ENCODE data around the gene KIAA0040. TPM values are rescaled to one million over a fixed set of nuclear protein-coding genes. Genes with fewer than 3 reads are reported as not detected.

The KIAA0040 gene
- total RNA-seq, 2 experiments from 2014 or later: 19.5 to 21.4 TPM

- no peak for DNase-seq
- Mint-ChIP-seq H3K4me1 (ENCODE audit: low read depth) (no peaks in the 10 kb centered on the region), H3K27me3 (ENCODE audit: low read depth) (peaks cover 5% of the 10 kb centered on the region), H3K4me3 (no peak overlapping the region), H3K27ac (no peak overlapping the region), H3K36me3 (ENCODE audit: low read depth) (no peaks in the 10 kb centered on the region), H3K9me3 (no peaks in the 10 kb centered on the region)
- intact Hi-C loops (cut with micrococcal nuclease): loop anchor here (5.0 kb wide), 1 partner anchor 868 kb away; no protein-coding TSS in a partner anchor
- CTCF ChIA-PET: interaction anchor here (1.6 to 7.5 kb wide), 2 partner anchors 102 to 105 kb away, joined by 3 to 118 read pairs; no protein-coding TSS in a partner anchor
Measured at GRCh38 chr1:175129997-175130648, 62.5 kb downstream of the KIAA0040 start.

DNA sequence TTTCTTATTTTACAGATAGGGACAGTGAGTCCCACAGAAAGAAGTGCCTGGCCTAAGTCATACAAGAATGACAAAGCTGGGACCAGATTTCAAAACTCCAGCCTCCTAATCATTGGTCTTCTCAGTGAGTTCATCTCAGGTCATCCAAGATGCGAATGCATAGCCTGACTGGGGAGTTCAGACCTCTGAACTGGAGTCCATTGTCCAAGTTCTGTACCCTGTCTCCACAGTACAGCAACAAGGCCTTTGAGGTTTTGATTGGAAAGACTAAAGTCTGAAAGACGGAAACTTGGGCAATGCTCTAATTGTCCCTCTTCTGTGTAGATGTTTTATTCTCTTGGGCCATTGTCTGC lies 63.0 kb downstream of the KIAA0040 start:
- H3K9me3 Mint-ChIP-seq: no peaks in the 10 kb centered on the region
- CTCF ChIA-PET: interaction anchor here (1.6 to 7.5 kb wide), 2 partner anchors 101 to 105 kb away, joined by 3 to 118 read pairs; no protein-coding TSS in a partner anchor
- no peak for DNase-seq
- H3K4me1 Mint-ChIP-seq (ENCODE audit: low read depth): no peaks in the 10 kb centered on the region
- no peaks in the 10 kb centered on the region for H3K36me3 Mint-ChIP-seq (ENCODE audit: low read depth)
- H3K27me3 Mint-ChIP-seq (ENCODE audit: low read depth): peaks cover 3% of the 10 kb centered on the region
- no peak overlapping the region for H3K4me3 Mint-ChIP-seq
- no peak overlapping the region for H3K27ac Mint-ChIP-seq
- intact Hi-C loops (cut with micrococcal nuclease): loop anchor here (5.0 kb wide), 1 partner anchor 867 kb away; no protein-coding TSS in a partner anchor

- CTCF ChIA-PET: interaction anchor here (1.6 to 7.5 kb wide), 2 partner anchors 101 to 104 kb away, joined by 3 to 118 read pairs; no protein-coding TSS in a partner anchor
- DNase-seq: no peak
- H3K36me3 Mint-ChIP-seq (ENCODE audit: low read depth): no peaks in the 10 kb centered on the region
- peaks cover 2% of the 10 kb centered on the region for H3K27me3 Mint-ChIP-seq (ENCODE audit: low read depth)
- intact Hi-C loops (cut with micrococcal nuclease): loop anchor here (5.0 kb wide), 1 partner anchor 867 kb away; no protein-coding TSS in a partner anchor
- no peaks in the 10 kb centered on the region for H3K4me1 Mint-ChIP-seq (ENCODE audit: low read depth)
- H3K9me3 Mint-ChIP-seq: no peaks in the 10 kb centered on the region
- no peak overlapping the region for H3K27ac Mint-ChIP-seq
- no peak overlapping the region for H3K4me3 Mint-ChIP-seq
Measured at GRCh38 chr1:175129182-175129581, 63.4 kb downstream of the KIAA0040 start.

DNA sequence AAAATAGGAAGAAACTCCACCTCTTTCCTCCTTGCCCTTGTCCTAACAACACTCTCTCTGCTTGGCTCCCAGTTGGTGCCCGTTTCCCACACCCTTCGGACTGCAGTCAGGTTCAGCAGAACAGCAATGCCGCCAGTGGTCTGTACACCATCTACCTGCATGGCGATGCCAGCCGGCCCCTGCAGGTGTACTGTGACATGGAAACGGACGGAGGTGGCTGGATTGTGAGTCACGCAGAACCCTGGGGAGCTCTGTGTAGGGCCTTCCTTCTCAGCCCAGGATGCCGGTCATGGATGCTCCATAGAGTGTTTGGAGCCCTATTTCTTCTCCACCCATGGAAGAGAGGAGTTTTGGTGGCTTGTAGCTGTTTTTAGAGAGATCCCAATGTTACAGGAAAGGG lies 64.1 kb downstream of the KIAA0040 start:
- Mint-ChIP-seq H3K36me3 (ENCODE audit: low read depth) (no peaks in the 10 kb centered on the region), H3K27me3 (ENCODE audit: low read depth) (no peaks in the 10 kb centered on the region), H3K4me3 (no peak overlapping the region), H3K9me3 (no peaks in the 10 kb centered on the region), H3K4me1 (ENCODE audit: low read depth) (no peaks in the 10 kb centered on the region), H3K27ac (no peak overlapping the region)
- intact Hi-C loops (cut with micrococcal nuclease): loop anchor here (5.0 kb wide), 1 partner anchor 866 kb away; no protein-coding TSS in a partner anchor
- CTCF ChIA-PET: interaction anchor here (2.1 to 7.5 kb wide), 3 partner anchors 18 to 100 kb away, joined by 5 to 118 read pairs (median 6); no protein-coding TSS in a partner anchor
- no peak for DNase-seq

- H3K27me3 Mint-ChIP-seq (ENCODE audit: low read depth): no peaks in the 10 kb centered on the region
- no peak overlapping the region for H3K4me3 Mint-ChIP-seq
- H3K9me3 Mint-ChIP-seq: no peaks in the 10 kb centered on the region
- H3K36me3 Mint-ChIP-seq (ENCODE audit: low read depth): no peaks in the 10 kb centered on the region
- H3K27ac Mint-ChIP-seq: no peak overlapping the region
- CTCF ChIA-PET: interaction anchor here (2.1 to 7.5 kb wide), 3 partner anchors 19 to 99 kb away, joined by 5 to 118 read pairs (median 6); no protein-coding TSS in a partner anchor
- no peak for DNase-seq
- intact Hi-C loops (cut with micrococcal nuclease): loop anchor here (5.0 kb wide), 1 partner anchor 865 kb away; no protein-coding TSS in a partner anchor
- no peaks in the 10 kb centered on the region for H3K4me1 Mint-ChIP-seq (ENCODE audit: low read depth)
Measured at GRCh38 chr1:175127565-175127964, 65.0 kb downstream of the KIAA0040 start.

DNA sequence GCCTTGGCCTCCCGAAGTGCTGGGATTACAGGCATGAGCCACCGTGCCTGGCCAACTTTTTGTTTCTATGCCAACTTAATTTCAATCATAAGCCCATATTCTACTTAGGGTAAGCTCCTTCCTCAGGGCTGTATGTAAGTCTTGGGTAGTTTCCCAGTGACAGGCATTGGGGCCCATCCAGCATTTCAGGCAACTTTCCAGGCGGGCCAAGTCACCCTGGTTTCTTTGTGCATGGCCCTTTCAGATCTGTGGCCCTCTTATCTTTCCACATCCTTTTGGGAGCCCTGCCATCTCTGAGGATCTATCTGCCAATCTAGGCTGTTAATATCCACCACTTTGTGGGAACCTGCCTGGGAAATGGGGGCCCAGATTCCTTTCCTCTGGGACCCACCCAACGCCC lies 66.2 kb downstream of the KIAA0040 start:
- CTCF ChIA-PET: interaction anchor here (1.2 to 7.5 kb wide), 6 partner anchors 9 to 98 kb away, joined by 3 to 118 read pairs (median 5); no protein-coding TSS in a partner anchor
- no peaks in the 10 kb centered on the region for H3K9me3 Mint-ChIP-seq
- no peaks in the 10 kb centered on the region for H3K4me1 Mint-ChIP-seq (ENCODE audit: low read depth)
- no peaks in the 10 kb centered on the region for H3K36me3 Mint-ChIP-seq (ENCODE audit: low read depth)
- intact Hi-C loops (cut with micrococcal nuclease): loop anchor here (5.0 kb wide), 1 partner anchor 864 kb away; no protein-coding TSS in a partner anchor
- no peak overlapping the region for H3K4me3 Mint-ChIP-seq
- no peaks in the 10 kb centered on the region for H3K27me3 Mint-ChIP-seq (ENCODE audit: low read depth)
- H3K27ac Mint-ChIP-seq: no peak overlapping the region
- no peak for DNase-seq

DNA sequence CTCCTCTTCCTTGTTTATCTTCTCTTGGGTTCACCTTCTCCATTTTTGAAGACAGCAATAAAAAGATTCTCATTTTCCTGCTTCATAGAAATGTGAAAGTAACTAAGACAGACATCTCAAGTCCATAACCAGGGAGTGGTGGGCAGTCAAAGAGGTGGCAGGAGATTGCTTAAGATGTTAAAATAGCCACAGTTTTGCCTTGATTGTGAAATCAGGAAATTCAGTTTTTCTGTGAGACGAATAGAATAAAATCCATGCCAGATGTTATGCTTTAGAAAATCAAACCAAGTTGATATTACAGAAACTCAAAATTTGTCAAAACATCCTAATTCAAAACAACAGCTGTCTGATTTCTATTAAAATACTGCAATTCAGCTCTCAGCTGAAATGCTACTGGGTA lies 67.7 kb downstream of the KIAA0040 start:
- no peak for DNase-seq
- H3K36me3 Mint-ChIP-seq (ENCODE audit: low read depth): no peaks in the 10 kb centered on the region
- intact Hi-C loops (cut with micrococcal nuclease): loop anchor here (1.0 to 5.0 kb wide), 3 partner anchors 96 to 863 kb away; no protein-coding TSS in a partner anchor
- no peaks in the 10 kb centered on the region for H3K9me3 Mint-ChIP-seq
- no peak overlapping the region for H3K27ac Mint-ChIP-seq
- H3K4me3 Mint-ChIP-seq: no peak overlapping the region
- no peaks in the 10 kb centered on the region for H3K4me1 Mint-ChIP-seq (ENCODE audit: low read depth)
- CTCF ChIA-PET: interaction anchor here (0.7 to 7.5 kb wide), 24 partner anchors 9 to 353 kb away, joined by 3 to 118 read pairs (median 5); partner anchors contain the start of genes MRPS14 and TNN
- no peaks in the 10 kb centered on the region for H3K27me3 Mint-ChIP-seq (ENCODE audit: low read depth)

DNA sequence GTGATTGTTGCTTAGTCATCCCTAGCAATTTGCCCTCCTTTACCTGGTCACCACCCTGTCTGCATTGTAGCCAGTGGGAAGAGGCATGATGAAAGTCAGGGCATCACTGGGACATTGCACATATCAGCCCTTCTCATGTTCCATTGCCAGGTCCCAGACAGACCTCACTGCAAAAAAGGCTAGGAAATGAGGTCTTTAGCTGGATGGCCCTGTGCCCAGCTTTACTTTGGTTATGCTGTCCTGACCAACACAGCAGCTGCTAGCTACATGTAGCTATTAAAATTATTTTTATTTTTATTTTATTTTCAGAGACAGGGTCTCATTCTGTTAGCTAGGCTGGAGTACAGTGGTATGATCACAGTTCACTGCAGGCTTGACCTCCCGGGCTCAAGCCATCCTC lies 72.1 kb downstream of the KIAA0040 start:
- no peaks in the 10 kb centered on the region for H3K9me3 Mint-ChIP-seq
- H3K4me1 Mint-ChIP-seq (ENCODE audit: low read depth): no peaks in the 10 kb centered on the region
- intact Hi-C loops (cut with micrococcal nuclease): no loop called here
- no peaks in the 10 kb centered on the region for H3K36me3 Mint-ChIP-seq (ENCODE audit: low read depth)
- CTCF ChIA-PET: interaction anchor here (0.8 to 2.1 kb wide), 4 partner anchors 31 to 92 kb away, joined by 3 to 7 read pairs (median 6); no protein-coding TSS in a partner anchor
- no peak for DNase-seq
- H3K27ac Mint-ChIP-seq: no peak overlapping the region
- H3K27me3 Mint-ChIP-seq (ENCODE audit: low read depth): no peaks in the 10 kb centered on the region
- no peak overlapping the region for H3K4me3 Mint-ChIP-seq

DNA sequence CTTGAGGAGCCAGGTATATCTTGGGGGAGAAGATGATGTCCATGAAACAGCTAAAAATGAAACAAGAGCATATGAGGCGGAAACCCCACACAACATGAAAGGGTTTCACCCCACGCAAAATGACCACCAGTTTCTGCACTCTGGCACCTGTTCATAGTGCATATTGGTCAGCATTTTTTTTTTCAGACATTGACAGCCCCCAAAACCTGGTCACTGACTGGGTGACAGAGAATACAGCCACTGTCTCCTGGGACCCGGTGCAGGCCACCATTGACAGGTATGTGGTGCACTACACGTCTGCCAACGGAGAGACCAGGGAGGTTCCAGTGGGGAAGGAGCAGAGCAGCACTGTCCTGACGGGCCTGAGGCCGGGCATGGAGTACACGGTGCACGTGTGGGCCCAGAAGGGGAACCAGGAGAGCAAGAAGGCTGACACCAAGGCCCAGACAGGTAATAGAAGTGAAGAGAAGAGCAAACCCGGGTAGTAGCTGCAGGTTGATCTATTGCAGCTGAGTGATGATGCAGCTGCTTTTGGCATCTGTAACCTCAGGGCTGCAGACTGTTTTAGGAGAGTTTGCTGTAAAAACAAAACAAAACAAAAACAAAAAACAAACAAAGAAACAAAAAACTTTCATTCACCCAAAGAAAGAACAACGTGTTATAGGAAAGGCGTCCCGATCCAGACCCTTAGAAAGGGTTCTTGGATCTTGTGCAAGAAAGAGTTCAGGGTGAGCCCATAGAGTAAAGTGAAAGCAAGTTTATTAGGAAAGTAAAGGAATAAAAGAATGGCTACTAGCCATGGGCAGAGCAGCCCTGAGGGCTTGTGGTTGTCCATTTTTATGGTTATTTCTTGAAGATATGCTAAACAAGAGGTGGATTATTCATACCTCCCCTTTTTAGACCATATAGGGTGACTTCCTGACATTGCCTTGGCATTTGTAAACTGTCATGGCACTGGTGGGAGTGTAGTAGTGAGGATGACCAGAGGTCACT lies 73.9 kb downstream of the KIAA0040 start:
- CTCF ChIA-PET: interaction anchor here (0.6 kb wide), 1 partner anchor 30 kb away, joined by 3 read pairs; no protein-coding TSS in a partner anchor
- no peak overlapping the region for H3K27ac Mint-ChIP-seq
- no peaks in the 10 kb centered on the region for H3K4me1 Mint-ChIP-seq (ENCODE audit: low read depth)
- intact Hi-C loops (cut with micrococcal nuclease): no loop called here
- no peak overlapping the region for H3K4me3 Mint-ChIP-seq
- peaks cover 6% of the 10 kb centered on the region for H3K9me3 Mint-ChIP-seq
- H3K36me3 Mint-ChIP-seq (ENCODE audit: low read depth): no peaks in the 10 kb centered on the region
- H3K27me3 Mint-ChIP-seq (ENCODE audit: low read depth): no peaks in the 10 kb centered on the region
- DNase-seq: no peak

DNA sequence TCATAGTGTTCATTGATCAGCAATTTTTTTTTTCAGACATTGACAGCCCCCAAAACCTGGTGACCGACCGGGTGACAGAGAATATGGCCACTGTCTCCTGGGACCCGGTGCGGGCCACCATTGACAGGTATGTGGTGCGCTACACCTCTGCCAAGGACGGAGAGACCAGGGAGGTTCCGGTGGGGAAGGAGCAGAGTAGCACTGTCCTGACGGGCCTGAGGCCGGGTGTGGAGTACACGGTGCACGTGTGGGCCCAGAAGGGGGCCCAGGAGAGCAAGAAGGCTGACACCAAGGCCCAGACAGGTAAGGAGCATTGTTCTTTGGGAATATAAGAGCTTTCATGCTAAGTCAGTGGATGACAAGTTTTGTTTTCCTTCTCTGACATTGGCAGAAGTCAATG lies 75.7 kb downstream of the KIAA0040 start:
- Mint-ChIP-seq H3K36me3 (ENCODE audit: low read depth) (peaks cover 2% of the 10 kb centered on the region), H3K27ac (no peak overlapping the region), H3K9me3 (peaks cover 18% of the 10 kb centered on the region), H3K27me3 (ENCODE audit: low read depth) (peaks cover 2% of the 10 kb centered on the region), H3K4me3 (no peak overlapping the region), H3K4me1 (ENCODE audit: low read depth) (no peaks in the 10 kb centered on the region)
- DNase-seq: no peak
- intact Hi-C loops (cut with micrococcal nuclease): no loop called here
- CTCF ChIA-PET: no interaction called here

- no peak for DNase-seq
- intact Hi-C loops (cut with micrococcal nuclease): no loop called here
- CTCF ChIA-PET: interaction anchor here (1.4 kb wide), 1 partner anchor 36 kb away, joined by 3 read pairs; no protein-coding TSS in a partner anchor
- H3K4me1 Mint-ChIP-seq (ENCODE audit: low read depth): no peaks in the 10 kb centered on the region
- no peak overlapping the region for H3K27ac Mint-ChIP-seq
- peaks cover 2% of the 10 kb centered on the region for H3K36me3 Mint-ChIP-seq (ENCODE audit: low read depth)
- H3K4me3 Mint-ChIP-seq: no peak overlapping the region
- peaks cover 18% of the 10 kb centered on the region for H3K9me3 Mint-ChIP-seq
- peaks cover 2% of the 10 kb centered on the region for H3K27me3 Mint-ChIP-seq (ENCODE audit: low read depth)
Measured at GRCh38 chr1:175116210-175116798, 76.3 kb downstream of the KIAA0040 start.

All from activated naive CD4-positive, alpha-beta T cell treated with anti-CD3 and anti-CD28 coated beads for 36 hours (primary cell).